ENCODE results near the gene CST9.

Gene CST9

GRCh38 chr20:23614163-23614562, 8.4 kb upstream of the CST9 start:
- Histone ChIP-seq H3F3A (ENCODE audit: control insufficient read depth, insufficient read depth) (no peaks in the 10 kb centered on the region), H3K79me2 (ENCODE audit: control insufficient read depth, low read length) (no peaks in the 10 kb centered on the region), H3K36me3 (ENCODE audit: control insufficient read depth, low read length) (no peaks in the 10 kb centered on the region), H3K4me1 (ENCODE audit: control insufficient read depth, low read length) (no peaks in the 10 kb centered on the region), H3K9me3 (ENCODE audit: control insufficient read depth, insufficient read depth, low read length) (no peaks in the 10 kb centered on the region), H3K4me3 (ENCODE audit: low read length) (no peak overlapping the region), H3K9me2 (replicated peaks; ENCODE audit: control insufficient read depth, low read length) (no peaks in the 10 kb centered on the region), H4K20me1 (ENCODE audit: control insufficient read depth, insufficient read depth, low read depth, low read length) (no peaks in the 10 kb centered on the region), H3K4me2 (ENCODE audit: low read length) (no peak overlapping the region), H3K27ac (ENCODE audit: low read depth, low read length) (no peak overlapping the region), H3K27me3 (ENCODE audit: control insufficient read depth, low read length) (no peaks in the 10 kb centered on the region)
- TF ChIP-seq EZH2phosphoT487 (IDR thresholded peaks at IDR 0.05; ENCODE audit: borderline replicate concordance, low read length): no peak
- TF ChIP-seq, protein P1, sequence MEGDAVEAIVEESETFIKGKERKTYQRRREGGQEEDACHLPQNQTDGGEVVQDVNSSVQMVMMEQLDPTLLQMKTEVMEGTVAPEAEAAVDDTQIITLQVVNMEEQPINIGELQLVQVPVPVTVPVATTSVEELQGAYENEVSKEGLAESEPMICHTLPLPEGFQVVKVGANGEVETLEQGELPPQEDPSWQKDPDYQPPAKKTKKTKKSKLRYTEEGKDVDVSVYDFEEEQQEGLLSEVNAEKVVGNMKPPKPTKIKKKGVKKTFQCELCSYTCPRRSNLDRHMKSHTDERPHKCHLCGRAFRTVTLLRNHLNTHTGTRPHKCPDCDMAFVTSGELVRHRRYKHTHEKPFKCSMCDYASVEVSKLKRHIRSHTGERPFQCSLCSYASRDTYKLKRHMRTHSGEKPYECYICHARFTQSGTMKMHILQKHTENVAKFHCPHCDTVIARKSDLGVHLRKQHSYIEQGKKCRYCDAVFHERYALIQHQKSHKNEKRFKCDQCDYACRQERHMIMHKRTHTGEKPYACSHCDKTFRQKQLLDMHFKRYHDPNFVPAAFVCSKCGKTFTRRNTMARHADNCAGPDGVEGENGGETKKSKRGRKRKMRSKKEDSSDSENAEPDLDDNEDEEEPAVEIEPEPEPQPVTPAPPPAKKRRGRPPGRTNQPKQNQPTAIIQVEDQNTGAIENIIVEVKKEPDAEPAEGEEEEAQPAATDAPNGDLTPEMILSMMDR (IDR thresholded peaks at IDR 0.05; ENCODE audit: low read depth, low read length, poor library complexity, severe bottlenecking): no peak

GRCh38 chr20:23613676-23614075, 8.0 kb upstream of the CST9 start:
- no peak overlapping the region for H3K4me2 ChIP-seq (ENCODE audit: low read length)
- no peak for TF ChIP-seq EZH2phosphoT487 (IDR thresholded peaks at IDR 0.05; ENCODE audit: borderline replicate concordance, low read length)
- TF ChIP-seq, protein P1 (IDR thresholded peaks at IDR 0.05; ENCODE audit: low read depth, low read length, poor library complexity, severe bottlenecking): no peak
- no peaks in the 10 kb centered on the region for H3K9me3 ChIP-seq (ENCODE audit: control insufficient read depth, insufficient read depth, low read length)
- H3K4me3 ChIP-seq (ENCODE audit: low read length): no peak overlapping the region
- no peak overlapping the region for H3K27ac ChIP-seq (ENCODE audit: low read depth, low read length)
- no peaks in the 10 kb centered on the region for H3K27me3 ChIP-seq (ENCODE audit: control insufficient read depth, low read length)
- no peaks in the 10 kb centered on the region for H3K4me1 ChIP-seq (ENCODE audit: control insufficient read depth, low read length)
- no peaks in the 10 kb centered on the region for H3K79me2 ChIP-seq (ENCODE audit: control insufficient read depth, low read length)
- no peaks in the 10 kb centered on the region for H3K9me2 ChIP-seq (replicated peaks; ENCODE audit: control insufficient read depth, low read length)
- no peaks in the 10 kb centered on the region for H4K20me1 ChIP-seq (ENCODE audit: control insufficient read depth, insufficient read depth, low read depth, low read length)
- H3K36me3 ChIP-seq (ENCODE audit: control insufficient read depth, low read length): no peaks in the 10 kb centered on the region
- no peaks in the 10 kb centered on the region for H3F3A ChIP-seq (ENCODE audit: control insufficient read depth, insufficient read depth)

DNA sequence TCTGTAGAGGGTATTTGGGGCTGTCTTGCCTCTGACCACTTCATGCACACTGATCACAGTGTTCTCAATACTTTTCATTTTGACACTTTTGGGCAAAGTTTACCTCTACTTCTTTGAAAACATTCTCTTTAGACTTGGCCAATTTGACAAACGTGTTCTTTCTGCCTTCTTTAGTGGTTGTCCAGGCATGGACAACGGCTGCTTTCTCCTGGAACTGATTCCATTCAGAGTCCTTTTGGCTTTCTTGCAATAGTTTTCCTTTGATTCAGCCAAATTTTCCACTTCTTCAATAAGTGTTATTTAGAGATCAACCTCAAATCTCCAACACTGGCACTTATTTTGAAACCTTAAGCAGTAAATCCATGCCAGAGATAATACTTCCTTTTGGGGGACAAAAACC, 6.7 kb upstream of the CST9 start:
- Histone ChIP-seq H3K36me3 (ENCODE audit: control insufficient read depth, low read length) (no peaks in the 10 kb centered on the region), H3K9me2 (replicated peaks; ENCODE audit: control insufficient read depth, low read length) (no peaks in the 10 kb centered on the region), H3K4me2 (ENCODE audit: low read length) (no peak overlapping the region), H3K27ac (ENCODE audit: low read depth, low read length) (no peak overlapping the region), H3K4me3 (ENCODE audit: low read length) (no peak overlapping the region), H4K20me1 (ENCODE audit: control insufficient read depth, insufficient read depth, low read depth, low read length) (no peaks in the 10 kb centered on the region), H3K79me2 (ENCODE audit: control insufficient read depth, low read length) (no peaks in the 10 kb centered on the region), H3F3A (ENCODE audit: control insufficient read depth, insufficient read depth) (no peaks in the 10 kb centered on the region), H3K9me3 (ENCODE audit: control insufficient read depth, insufficient read depth, low read length) (no peaks in the 10 kb centered on the region), H3K4me1 (ENCODE audit: control insufficient read depth, low read length) (no peaks in the 10 kb centered on the region), H3K27me3 (ENCODE audit: control insufficient read depth, low read length) (no peaks in the 10 kb centered on the region)
- TF ChIP-seq, protein P1 (IDR thresholded peaks at IDR 0.05; ENCODE audit: low read depth, low read length, poor library complexity, severe bottlenecking): no peak
- no peak for TF ChIP-seq EZH2phosphoT487 (IDR thresholded peaks at IDR 0.05; ENCODE audit: borderline replicate concordance, low read length)

Measured in DOHH2 (cell line).